DND-41 (cell line): ENCODE results near the gene FAM151A.

Experiments used
- EZH2 ChIP-seq: IDR thresholded peaks from 3 replicates; pipeline ENCODE4 v1.6.1; 2012; ENCODE audit warnings: borderline replicate concordance, low read depth, mild to moderate bottlenecking, moderate library complexity, low read length, inconsistent platforms; ENCODE audit not compliant: severe bottlenecking
- TF ChIP-seq, protein P1 (sequence below): IDR thresholded peaks from 2 replicates; pipeline ENCODE4 v1.5.1; 2012; ENCODE audit warnings: borderline replicate concordance, low read length, moderate library complexity, mild to moderate bottlenecking; ENCODE audit not compliant: poor library complexity, severe bottlenecking; ENCODE audit errors: extremely low read depth

DNA sequence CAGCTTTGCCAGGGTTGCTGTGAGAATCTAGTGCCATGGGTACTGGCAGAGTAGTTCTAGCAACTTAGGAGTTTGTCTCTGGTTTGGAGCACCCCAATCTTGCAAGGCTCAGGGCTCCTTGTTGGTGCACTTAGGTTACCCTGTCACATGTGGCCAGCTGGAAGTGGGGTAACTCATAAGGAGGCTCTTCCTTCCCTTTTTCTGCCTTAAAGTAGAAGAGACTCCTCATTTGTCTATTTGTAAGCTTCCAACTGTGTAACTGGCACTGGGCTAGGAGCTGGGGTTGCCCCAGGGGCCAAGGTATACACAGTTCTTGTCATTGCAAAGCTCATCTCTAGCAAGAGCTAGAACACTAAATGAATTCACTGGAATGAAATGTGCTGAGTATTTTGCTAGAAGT lies 28.8 kb upstream of the FAM151A start:
- TF ChIP-seq, protein P1, sequence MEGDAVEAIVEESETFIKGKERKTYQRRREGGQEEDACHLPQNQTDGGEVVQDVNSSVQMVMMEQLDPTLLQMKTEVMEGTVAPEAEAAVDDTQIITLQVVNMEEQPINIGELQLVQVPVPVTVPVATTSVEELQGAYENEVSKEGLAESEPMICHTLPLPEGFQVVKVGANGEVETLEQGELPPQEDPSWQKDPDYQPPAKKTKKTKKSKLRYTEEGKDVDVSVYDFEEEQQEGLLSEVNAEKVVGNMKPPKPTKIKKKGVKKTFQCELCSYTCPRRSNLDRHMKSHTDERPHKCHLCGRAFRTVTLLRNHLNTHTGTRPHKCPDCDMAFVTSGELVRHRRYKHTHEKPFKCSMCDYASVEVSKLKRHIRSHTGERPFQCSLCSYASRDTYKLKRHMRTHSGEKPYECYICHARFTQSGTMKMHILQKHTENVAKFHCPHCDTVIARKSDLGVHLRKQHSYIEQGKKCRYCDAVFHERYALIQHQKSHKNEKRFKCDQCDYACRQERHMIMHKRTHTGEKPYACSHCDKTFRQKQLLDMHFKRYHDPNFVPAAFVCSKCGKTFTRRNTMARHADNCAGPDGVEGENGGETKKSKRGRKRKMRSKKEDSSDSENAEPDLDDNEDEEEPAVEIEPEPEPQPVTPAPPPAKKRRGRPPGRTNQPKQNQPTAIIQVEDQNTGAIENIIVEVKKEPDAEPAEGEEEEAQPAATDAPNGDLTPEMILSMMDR, result no peak
- TF ChIP-seq EZH2, result no peak
